Daoy (cell line): ENCODE results near the gene KCNMB1. TPM values are rescaled to one million over a fixed set of nuclear protein-coding genes. Genes with fewer than 3 reads are reported as not detected.

Source experiments
- DNase-seq: peaks from one replicate; pipeline ENCODE4 v3.0.0-alpha.2; 2015; ENCODE audit warnings: low read depth
- total RNA-seq: library from RNA; depleted of rRNA; stranded (reverse); fragments of >200 nt; shearing (Covaris generic); gene quantifications from 2 replicates; pipeline ENCODE4 v1.2.3, GENCODE V29; 2014

KCNMB1 gene
- total RNA-seq, 1 experiment from 2014 or later: 0.80 TPM

- DNase-seq: no peak
These were observed 25.6 kb upstream of the KCNMB1 start for GRCh38 chr5:170414786-170415185.

GRCh38 chr5:170413897-170414296 is 24.7 kb upstream of the KCNMB1 start:
- no peak for DNase-seq

GRCh38 chr5:170411100-170411499 is 21.9 kb upstream of the KCNMB1 start:
- no peak for DNase-seq

- DNase-seq: no peak
These were observed 21.2 kb upstream of the KCNMB1 start for GRCh38 chr5:170410401-170410800.

- DNase-seq: no peak
These were observed 19.9 kb upstream of the KCNMB1 start for GRCh38 chr5:170408877-170409660.

- DNase-seq: peak; percentile 29
These were observed 19.1 kb upstream of the KCNMB1 start for GRCh38 chr5:170408226-170408625.

GRCh38 chr5:170407062-170407461 is 17.9 kb upstream of the KCNMB1 start:
- no peak for DNase-seq

- DNase-seq: no peak
These were observed 16.6 kb upstream of the KCNMB1 start for GRCh38 chr5:170405817-170406216.

GRCh38 chr5:170404398-170404797 is 15.2 kb upstream of the KCNMB1 start:
- no peak for DNase-seq

- no peak for DNase-seq
These were observed 14.5 kb upstream of the KCNMB1 start for GRCh38 chr5:170403675-170404074.

- no peak for DNase-seq
These were observed 13.3 kb upstream of the KCNMB1 start for GRCh38 chr5:170402508-170402907.

GRCh38 chr5:170397059-170397458 is 7.9 kb upstream of the KCNMB1 start:
- no peak for DNase-seq

GRCh38 chr5:170393958-170394357 is 4.8 kb upstream of the KCNMB1 start:
- DNase-seq: no peak

GRCh38 chr5:170393235-170393634 is 4.1 kb upstream of the KCNMB1 start:
- DNase-seq: peak; percentile 56

GRCh38 chr5:170390472-170390871 is 1.3 kb upstream of the KCNMB1 start:
- no peak for DNase-seq

GRCh38 chr5:170389550-170389892 is 354 bp upstream of the KCNMB1 start:
- DNase-seq: no peak

- no peak for DNase-seq
These were observed 1.2 kb downstream of the KCNMB1 start for GRCh38 chr5:170387775-170388639.

- no peak for DNase-seq
These were observed 2.3 kb downstream of the KCNMB1 start for GRCh38 chr5:170386743-170387395.

GRCh38 chr5:170383227-170383626 is 5.9 kb downstream of the KCNMB1 start:
- no peak for DNase-seq

GRCh38 chr5:170382790-170383189 is 6.4 kb downstream of the KCNMB1 start:
- no peak for DNase-seq

GRCh38 chr5:170380361-170380951 is 8.7 kb downstream of the KCNMB1 start:
- DNase-seq: no peak

- no peak for DNase-seq
These were observed 10.4 kb downstream of the KCNMB1 start for GRCh38 chr5:170378740-170379139.
